ENCODE measurements around the gene EPHB3. TPM values are rescaled to one million over a fixed set of nuclear protein-coding genes. Genes with fewer than 3 reads are reported as not detected.
"Not testable (repeated sequence)": the region's sequence is repeated elsewhere in the genome, so short reads cannot be mapped to it uniquely, and the experiment has no call there.

Gene EPHB3
- total RNA-seq, 1 donor from 2014 or later, result 0.07 TPM

- H3K4me3 Mint-ChIP-seq, result no peak overlapping the region
- POLR2A ChIA-PET, result no interaction called here
- intact Hi-C loops (cut with micrococcal nuclease), result no loop called here
These were observed 58.3 kb downstream of the EPHB3 start for GRCh38 chr3:184619787-184620430.

GRCh38 chr3:184620475-184621119 lies 59.0 kb downstream of the EPHB3 start:
- H3K9me3 Mint-ChIP-seq, result no peaks in the 10 kb centered on the region
- no peak for TF ChIP-seq CTCF (IDR thresholded peaks at IDR 0.05)
- DNase-seq (no peak), ATAC-seq (ENCODE audit: low read depth) (no peak)
- H3K4me3 Mint-ChIP-seq, result no peak overlapping the region
- POLR2A ChIA-PET, result no interaction called here
- intact Hi-C loops (cut with micrococcal nuclease), result no loop called here
- peaks cover 3% of the 10 kb centered on the region for H3K4me1 Mint-ChIP-seq
- CTCF ChIA-PET, result no interaction called here
- H3K27ac Mint-ChIP-seq, result no peak overlapping the region
- H3K27me3 Mint-ChIP-seq, result peaks cover 7% of the 10 kb centered on the region
- H3K36me3 Mint-ChIP-seq (ENCODE audit: low read depth), result no peaks in the 10 kb centered on the region

More at GRCh38 chr3:184619787-184620430, 58.3 kb downstream of the EPHB3 start:
- Mint-ChIP-seq H3K36me3 (ENCODE audit: low read depth) (no peaks in the 10 kb centered on the region), H3K4me1 (peaks cover 3% of the 10 kb centered on the region), H3K27me3 (peaks cover 10% of the 10 kb centered on the region), H3K27ac (no peak overlapping the region), H3K9me3 (no peaks in the 10 kb centered on the region)
- ATAC-seq (ENCODE audit: low read depth), result no peak
- no peak for TF ChIP-seq CTCF (IDR thresholded peaks at IDR 0.05)
- DNase-seq, result no peak
- CTCF ChIA-PET, result no interaction called here

GRCh38 chr3:184622156-184622555 lies 60.6 kb downstream of the EPHB3 start:
- H3K4me1 Mint-ChIP-seq; ATAC-seq (ENCODE audit: low read depth); H3K4me3 Mint-ChIP-seq; DNase-seq; H3K36me3 Mint-ChIP-seq (ENCODE audit: low read depth); intact Hi-C loops (cut with micrococcal nuclease); H3K9me3 Mint-ChIP-seq; H3K27me3 Mint-ChIP-seq; POLR2A ChIA-PET; H3K27ac Mint-ChIP-seq; CTCF ChIA-PET: not testable (repeated sequence)

GRCh38 chr3:184626923-184627322 lies 65.3 kb downstream of the EPHB3 start:
- Mint-ChIP-seq H3K27me3 (peaks cover 5% of the 10 kb centered on the region), H3K27ac (no peak overlapping the region), H3K9me3 (no peaks in the 10 kb centered on the region), H3K4me1 (no peaks in the 10 kb centered on the region), H3K4me3 (no peak overlapping the region), H3K36me3 (ENCODE audit: low read depth) (no peaks in the 10 kb centered on the region)
- intact Hi-C loops (cut with micrococcal nuclease), result no loop called here
- DNase-seq, result no peak
- POLR2A ChIA-PET, result no interaction called here
- no peak for TF ChIP-seq CTCF (IDR thresholded peaks at IDR 0.05)
- CTCF ChIA-PET, result no interaction called here
- ATAC-seq (ENCODE audit: low read depth), result no peak

- H3K36me3 Mint-ChIP-seq (ENCODE audit: low read depth), result no peaks in the 10 kb centered on the region
- no peaks in the 10 kb centered on the region for H3K9me3 Mint-ChIP-seq
- CTCF ChIA-PET, result no interaction called here
- TF ChIP-seq CTCF (IDR thresholded peaks at IDR 0.05), result no peak
- no peaks in the 10 kb centered on the region for H3K4me1 Mint-ChIP-seq
- no peak overlapping the region for H3K4me3 Mint-ChIP-seq
- no peak for DNase-seq
- intact Hi-C loops (cut with micrococcal nuclease), result no loop called here
- POLR2A ChIA-PET, result no interaction called here
- no peak overlapping the region for H3K27ac Mint-ChIP-seq
- peaks cover 8% of the 10 kb centered on the region for H3K27me3 Mint-ChIP-seq
- no peak for ATAC-seq (ENCODE audit: low read depth)
These were observed 68.1 kb downstream of the EPHB3 start for GRCh38 chr3:184629555-184630160.
